Neural progenitor cell (in vitro differentiated cells): ENCODE measurements around the gene GMPPA. TPM values are rescaled to one million over a fixed set of nuclear protein-coding genes. Genes with fewer than 3 reads are reported as not detected.

Source experiments
- DNase-seq: peaks from one replicate; pipeline ENCODE4 v3.0.0-alpha.2; 2016; ENCODE audit warnings: low spot score
- H2AFZ ChIP-seq: fragments of 200-600 bp; sonication (generic); replicated peaks from 2 replicates; pipeline ENCODE4 v1.6.1; 2016; ENCODE audit warnings: antibody characterized with exemption
- H3F3A ChIP-seq: fragments of 200-600 bp; sonication (generic); 2 replicates; pipeline ENCODE4 v1.6.1; 2016; ENCODE audit warnings: antibody characterized with exemption, low read depth
- H3K27ac ChIP-seq: fragments of 200-600 bp; sonication (generic); 2 replicates; pipeline ENCODE4 v1.5.1; 2016; ENCODE audit warnings: mild to moderate bottlenecking
- H3K27me3 ChIP-seq: fragments of 200-600 bp; sonication (generic); 2 replicates; pipeline ENCODE4 v1.6.1; 2016; ENCODE audit warnings: mild to moderate bottlenecking, moderate library complexity
- H3K36me3 ChIP-seq: fragments of 200-600 bp; sonication (generic); 2 replicates; pipeline ENCODE4 v1.5.1; 2016
- H3K4me1 ChIP-seq: fragments of 200-600 bp; sonication (generic); 2 replicates; pipeline ENCODE4 v1.6.1; 2016; ENCODE audit warnings: mixed run types
- H3K4me2 ChIP-seq: fragments of 200-600 bp; sonication (generic); 2 replicates; pipeline ENCODE4 v1.6.1; 2016
- H3K4me3 ChIP-seq: fragments of 200-600 bp; sonication (generic); 2 replicates; pipeline ENCODE4 v1.5.1; 2016
- H3K79me2 ChIP-seq: fragments of 200-600 bp; sonication (generic); 2 replicates; pipeline ENCODE4 v1.6.1; 2016; ENCODE audit warnings: low read depth
- H3K9ac ChIP-seq: fragments of 200-600 bp; sonication (generic); 2 replicates; pipeline ENCODE4 v1.6.1; 2016
- H3K9me3 ChIP-seq: fragments of 200-600 bp; sonication (generic); 2 replicates; pipeline ENCODE4 v1.5.1; 2016; ENCODE audit warnings: low read depth
- H4K20me1 ChIP-seq: fragments of 200-600 bp; sonication (generic); 2 replicates; pipeline ENCODE4 v1.6.1; 2016; ENCODE audit warnings: low read depth
- H3K27ac Mint-ChIP-seq: 3 replicates; pipeline ENCODE4 v1.8.0; 2021; ENCODE audit warnings: mixed read lengths
- H3K27me3 Mint-ChIP-seq: 2 replicates; pipeline ENCODE4 v1.8.0; 2022; ENCODE audit warnings: low read depth, mild to moderate bottlenecking, inconsistent platforms, moderate library complexity, mixed read lengths; ENCODE audit not compliant: insufficient read depth
- H3K36me3 Mint-ChIP-seq: 3 replicates; pipeline ENCODE4 v1.8.0; 2021; ENCODE audit warnings: mixed read lengths
- H3K4me1 Mint-ChIP-seq: 3 replicates; pipeline ENCODE4 v1.8.0; 2021; ENCODE audit warnings: mixed read lengths
- H3K4me3 Mint-ChIP-seq: 3 replicates; pipeline ENCODE4 v1.8.0; 2021; ENCODE audit warnings: mild to moderate bottlenecking, moderate library complexity, mixed read lengths
- H3K9me3 Mint-ChIP-seq: 3 replicates; pipeline ENCODE4 v1.8.0; 2020; ENCODE audit warnings: mixed read lengths
- CTCF ChIP-seq: fragments of 200-600 bp; sonication (generic); IDR thresholded peaks from 2 replicates; pipeline ENCODE4 v1.5.1; 2017; ENCODE audit warnings: antibody characterized with exemption, mild to moderate bottlenecking
- EZH2 ChIP-seq: fragments of 200-600 bp; sonication (generic); IDR thresholded peaks from 2 replicates; pipeline ENCODE4 v1.6.1; 2017; ENCODE audit warnings: antibody characterized with exemption, mild to moderate bottlenecking, moderate library complexity
- EZH2phosphoT487 ChIP-seq: fragments of 200-600 bp; sonication (generic); IDR thresholded peaks from 2 replicates; pipeline ENCODE4 v1.6.1; 2017; ENCODE audit warnings: antibody characterized with exemption
- total RNA-seq: library from RNA; depleted of rRNA; stranded (reverse); fragments of >200 nt; gene quantifications from 2 replicates; pipeline ENCODE4 v1.2.3, GENCODE V29; 2015; ENCODE audit warnings: low replicate concordance

GMPPA gene
- total RNA-seq, 1 donor from 2014 or later: 49.3 TPM

DNA sequence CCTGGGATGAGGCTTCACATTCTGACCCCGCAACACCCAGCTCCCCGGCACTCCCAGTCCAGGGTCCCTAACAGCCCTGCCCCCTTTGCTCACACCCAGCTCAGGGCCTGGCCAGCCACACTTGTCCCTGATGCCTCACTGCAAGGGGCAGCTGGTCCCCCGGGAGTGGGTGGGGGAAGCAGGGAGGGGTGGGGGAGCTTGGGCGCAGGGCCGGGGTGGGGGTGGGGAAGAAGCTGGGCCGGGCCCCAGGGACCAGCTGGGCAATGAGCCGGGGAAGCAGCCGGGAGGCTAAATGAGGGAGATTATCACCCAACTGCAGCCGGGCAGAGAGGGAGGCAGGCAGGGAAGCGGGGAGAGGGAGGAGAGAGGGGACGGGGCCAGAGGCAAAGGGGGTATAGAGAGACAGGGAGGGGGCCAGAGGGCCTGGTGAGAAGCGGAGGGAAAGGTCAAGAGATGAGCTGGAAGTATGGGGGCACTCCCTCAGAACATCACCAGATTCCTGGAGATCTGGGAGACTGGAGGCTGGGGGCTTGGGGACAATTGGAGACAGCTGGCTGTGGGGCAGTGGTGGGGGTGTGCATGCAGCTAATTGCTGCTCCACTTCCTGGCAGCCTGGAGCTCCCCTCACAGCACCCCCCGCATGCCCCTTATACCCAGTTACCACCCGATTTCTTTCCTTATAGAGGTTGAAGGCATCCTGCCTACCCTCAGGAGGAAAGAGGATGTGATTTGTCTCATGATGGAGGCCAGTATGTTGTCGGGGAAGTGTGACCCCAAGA, 13.0 kb downstream of the GMPPA start:
- no peak overlapping the region for H2AFZ ChIP-seq
- Mint-ChIP-seq H3K4me3 (peak overlapping the region; percentile 8), H3K36me3 (no peaks in the 10 kb centered on the region), H3K27me3 (peaks cover 36% of the 10 kb centered on the region), H3K4me1 (peaks cover 71% of the 10 kb centered on the region), H3K9me3 (no peaks in the 10 kb centered on the region), H3K27ac (peak overlapping the region; percentile 25)
- H3K36me3 ChIP-seq: no peaks in the 10 kb centered on the region
- H4K20me1 ChIP-seq: no peaks in the 10 kb centered on the region
- no peaks in the 10 kb centered on the region for H3K79me2 ChIP-seq
- H3K9ac ChIP-seq: no peak overlapping the region
- peak overlapping the region; percentile 80 for H3K4me2 ChIP-seq
- H3K27ac ChIP-seq: no peak overlapping the region
- H3K9me3 ChIP-seq: no peaks in the 10 kb centered on the region
- peaks cover 44% of the 10 kb centered on the region for H3F3A ChIP-seq
- TF ChIP-seq EZH2 (no peak), CTCF (no peak), EZH2phosphoT487 (no peak)
- peaks cover 75% of the 10 kb centered on the region for H3K4me1 ChIP-seq
- H3K4me3 ChIP-seq: no peak overlapping the region
- peak; percentile 41 for DNase-seq
- peaks cover 36% of the 10 kb centered on the region for H3K27me3 ChIP-seq

GRCh38 chr2:219512524-219513216, 14.0 kb downstream of the GMPPA start:
- peaks cover 44% of the 10 kb centered on the region for H3K27me3 ChIP-seq
- peaks cover 38% of the 10 kb centered on the region for H3K27me3 Mint-ChIP-seq
- H3K79me2 ChIP-seq: no peaks in the 10 kb centered on the region
- peak overlapping the region; percentile 81 for H3K4me3 Mint-ChIP-seq
- H3K4me1 ChIP-seq: peaks cover 65% of the 10 kb centered on the region
- no peak overlapping the region for H3K9ac ChIP-seq
- no peaks in the 10 kb centered on the region for H4K20me1 ChIP-seq
- no peak overlapping the region for H3K27ac ChIP-seq
- no peaks in the 10 kb centered on the region for H3K36me3 ChIP-seq
- peaks cover 35% of the 10 kb centered on the region for H3F3A ChIP-seq
- no peaks in the 10 kb centered on the region for H3K9me3 ChIP-seq
- TF ChIP-seq CTCF (no peak), EZH2phosphoT487 (no peak), EZH2 (no peak)
- peaks cover 65% of the 10 kb centered on the region for H3K4me1 Mint-ChIP-seq
- H3K9me3 Mint-ChIP-seq: no peaks in the 10 kb centered on the region
- H3K36me3 Mint-ChIP-seq: no peaks in the 10 kb centered on the region
- peak; percentile 85 for DNase-seq
- H2AFZ ChIP-seq: no peak overlapping the region
- peak overlapping the region; percentile 12 for H3K4me3 ChIP-seq
- peak overlapping the region; percentile 80 for H3K4me2 ChIP-seq
- no peak overlapping the region for H3K27ac Mint-ChIP-seq

DNA sequence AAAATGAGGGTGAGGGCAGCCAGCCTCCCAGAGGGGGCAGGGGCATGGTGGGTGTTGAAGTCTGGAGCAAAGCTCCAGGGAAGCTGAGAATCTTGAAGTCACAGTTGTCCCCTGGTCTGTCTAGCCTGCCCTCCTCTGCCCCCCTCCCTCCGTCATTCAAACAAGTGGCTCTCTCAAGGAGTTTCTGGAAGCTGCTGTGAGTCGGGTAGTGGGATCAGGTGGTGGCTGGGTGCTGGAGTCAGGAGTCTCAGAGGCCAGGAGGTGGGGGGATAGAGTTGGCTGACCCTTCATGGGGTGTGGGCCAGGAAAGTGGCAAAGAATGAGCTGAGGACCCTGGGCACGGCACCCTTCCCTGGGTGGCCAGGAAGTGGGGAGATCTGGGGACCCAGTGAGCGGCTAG, 15.1 kb downstream of the GMPPA start:
- Mint-ChIP-seq H3K27me3 (peaks cover 38% of the 10 kb centered on the region), H3K9me3 (no peaks in the 10 kb centered on the region), H3K4me1 (peaks cover 64% of the 10 kb centered on the region), H3K4me3 (peak overlapping the region; percentile 81), H3K36me3 (no peaks in the 10 kb centered on the region), H3K27ac (peak overlapping the region; percentile 83)
- no peak overlapping the region for H2AFZ ChIP-seq
- H3K4me2 ChIP-seq: peak overlapping the region; percentile 80
- no peaks in the 10 kb centered on the region for H3K9me3 ChIP-seq
- H3K79me2 ChIP-seq: no peaks in the 10 kb centered on the region
- peak overlapping the region; percentile 6 for H3K4me3 ChIP-seq
- no peak for DNase-seq
- no peaks in the 10 kb centered on the region for H4K20me1 ChIP-seq
- no peaks in the 10 kb centered on the region for H3K36me3 ChIP-seq
- peaks cover 44% of the 10 kb centered on the region for H3K27me3 ChIP-seq
- peaks cover 57% of the 10 kb centered on the region for H3K4me1 ChIP-seq
- H3K27ac ChIP-seq: no peak overlapping the region
- H3F3A ChIP-seq: peaks cover 30% of the 10 kb centered on the region
- H3K9ac ChIP-seq: no peak overlapping the region
- no peak for TF ChIP-seq EZH2phosphoT487
- no peak for TF ChIP-seq CTCF
- no peak for TF ChIP-seq EZH2
